Activated CD4-positive, alpha-beta T cell treated with anti-CD3 and anti-CD28 coated beads, Interleukin-2, amount 50 U/mL, for 24 hours (primary cell): ENCODE data around the gene NHSL2.
A peak's percentile ranks its signal among the peaks of the same experiment; 100 is the strongest.

Experiments
- DNase-seq, 2 donors: peaks; one replicate each; pipeline ENCODE4 v3.0.0-alpha.2; 2020; ENCODE audit warnings: low read depth in 1 of 2, low spot score in 1 of 2

Gene NHSL2

GRCh38 chrX:72016881-72017783 is 106.5 kb downstream of the NHSL2 start:
- DNase-seq: no peak

- DNase-seq: peak; percentile 49 to 59
Measured at GRCh38 chrX:72018277-72019112, 107.8 kb downstream of the NHSL2 start.

- no peak for DNase-seq
Measured at GRCh38 chrX:72019487-72019886, 108.8 kb downstream of the NHSL2 start.

GRCh38 chrX:72020204-72020603 is 109.6 kb downstream of the NHSL2 start:
- no peak for DNase-seq

- no peak for DNase-seq
Measured at GRCh38 chrX:72020788-72021187, 110.1 kb downstream of the NHSL2 start.

- no peak for DNase-seq
Measured at GRCh38 chrX:72021975-72022374, 111.3 kb downstream of the NHSL2 start.

- no peak for DNase-seq
Measured at GRCh38 chrX:72023071-72023470, 112.4 kb downstream of the NHSL2 start.

- DNase-seq: no peak
Measured at GRCh38 chrX:72025236-72025770, 114.7 kb downstream of the NHSL2 start.

- no peak for DNase-seq
Measured at GRCh38 chrX:72026341-72027023, 115.8 kb downstream of the NHSL2 start.

GRCh38 chrX:72027024-72027913 is 116.6 kb downstream of the NHSL2 start:
- DNase-seq: no peak

- DNase-seq: no peak
Measured at GRCh38 chrX:72027914-72028307, 117.3 kb downstream of the NHSL2 start.

- no peak for DNase-seq
Measured at GRCh38 chrX:72028701-72029470, 118.2 kb downstream of the NHSL2 start.

GRCh38 chrX:72029483-72030411 is 119.1 kb downstream of the NHSL2 start:
- DNase-seq: no peak

GRCh38 chrX:72030431-72030830 is 119.8 kb downstream of the NHSL2 start:
- no peak for DNase-seq

- no peak for DNase-seq
Measured at GRCh38 chrX:72031118-72031517, 120.5 kb downstream of the NHSL2 start.

GRCh38 chrX:72031634-72032033 is 121.0 kb downstream of the NHSL2 start:
- DNase-seq: no peak

GRCh38 chrX:72037601-72038000 is 127.0 kb downstream of the NHSL2 start:
- no peak for DNase-seq

GRCh38 chrX:72038016-72038415 is 127.4 kb downstream of the NHSL2 start:
- no peak for DNase-seq
